Activated T-helper 17 cell treated with anti-CD3 and anti-CD28 coated beads, Interleukin-2, amount 50 U/mL, for 72 hours (primary cell): ENCODE results near the gene PRKAR2A. TPM values are rescaled to one million over a fixed set of nuclear protein-coding genes. Genes with fewer than 3 reads are reported as not detected.
"Not testable (repeated sequence)": the region's sequence is repeated elsewhere in the genome, so short reads cannot be mapped to it uniquely, and the experiment has no call there.

Experiments used
- ATAC-seq: fragments of 150-1000 bp; cut with Tn5 transposase; replicated peaks from 2 replicates; pipeline ENCODE4 v1.10.0; 2021; ENCODE audit warnings: mild to moderate bottlenecking, moderate library complexity
- H3K27ac Mint-ChIP-seq: one replicate; pipeline ENCODE4 v1.8.0; 2022; ENCODE audit warnings: mixed read lengths
- H3K27me3 Mint-ChIP-seq: one replicate; pipeline ENCODE4 v1.8.0; 2022; ENCODE audit warnings: mixed read lengths
- H3K36me3 Mint-ChIP-seq: one replicate; pipeline ENCODE4 v1.8.0; 2022; ENCODE audit warnings: low read depth, mild to moderate bottlenecking, mixed read lengths
- H3K4me1 Mint-ChIP-seq: one replicate; pipeline ENCODE4 v1.8.0; 2022; ENCODE audit warnings: mixed read lengths
- H3K4me3 Mint-ChIP-seq: one replicate; pipeline ENCODE4 v1.8.0; 2022; ENCODE audit warnings: mild to moderate bottlenecking, mixed read lengths
- H3K9me3 Mint-ChIP-seq: one replicate; pipeline ENCODE4 v1.8.0; 2022; ENCODE audit warnings: mixed read lengths
- total RNA-seq, 2 donors: library from RNA; stranded (reverse); gene quantifications; one replicate each; pipeline ENCODE4 v1.2.3, GENCODE V29; 2022

The PRKAR2A gene
- total RNA-seq, 2 donors from 2014 or later, result 23.1 to 44.5 TPM

DNA sequence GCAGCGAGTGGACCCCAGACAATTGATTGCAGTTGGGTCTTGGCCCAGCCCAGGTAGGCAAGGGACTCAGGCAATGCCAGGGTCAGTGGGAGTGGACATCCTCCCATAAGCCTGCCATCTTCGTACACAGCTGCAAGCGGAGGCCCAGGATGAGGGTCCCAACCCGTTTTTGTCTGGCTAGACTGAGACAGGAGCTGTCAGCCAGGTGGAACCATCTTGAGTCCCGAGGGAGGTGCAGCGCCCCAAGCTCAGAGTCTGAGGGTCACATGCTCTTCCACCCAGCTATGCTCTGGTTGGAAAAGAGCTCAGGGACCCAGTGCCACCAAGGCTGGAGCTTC lies 108.1 kb downstream of the PRKAR2A start:
- H3K27me3 Mint-ChIP-seq, result no peaks in the 10 kb centered on the region
- H3K4me3 Mint-ChIP-seq, result no peak overlapping the region
- H3K36me3 Mint-ChIP-seq, result no peaks in the 10 kb centered on the region
- H3K4me1 Mint-ChIP-seq, result no peaks in the 10 kb centered on the region
- no peak overlapping the region for H3K27ac Mint-ChIP-seq
- ATAC-seq, result no peak
- H3K9me3 Mint-ChIP-seq, result no peaks in the 10 kb centered on the region

DNA sequence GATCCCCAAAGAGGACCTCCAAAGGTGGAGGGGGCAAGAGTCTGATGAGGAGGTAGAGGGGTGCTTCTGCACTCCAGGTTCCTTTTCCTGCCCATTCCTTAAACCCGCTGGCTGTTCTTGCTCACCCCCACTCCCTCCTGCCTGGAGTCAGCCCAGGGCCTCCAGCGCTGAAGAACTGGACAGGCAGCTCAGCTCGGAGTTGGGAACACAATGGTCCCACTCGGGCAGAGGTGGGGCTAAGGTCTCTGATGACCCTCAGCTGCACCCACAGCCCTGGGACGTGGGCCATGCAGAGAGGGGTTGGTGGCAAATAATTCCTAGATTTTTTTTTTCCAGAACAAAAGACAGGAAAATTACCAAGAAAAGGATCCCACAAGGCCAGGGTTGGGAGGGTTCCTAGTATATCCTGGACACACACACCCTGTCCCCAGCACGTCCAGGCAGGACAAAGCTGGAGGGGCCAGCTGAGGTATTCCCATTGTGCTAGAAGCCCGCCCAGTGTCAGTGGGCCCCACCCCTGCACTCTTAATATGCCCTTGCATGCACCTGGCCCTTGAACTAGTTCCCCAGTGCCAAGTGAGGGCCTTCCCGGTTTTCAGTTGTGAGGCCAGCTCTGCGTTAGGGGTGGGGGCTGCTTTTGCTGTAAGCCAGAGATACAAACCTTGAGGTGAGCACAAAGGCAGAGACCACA lies 108.6 kb downstream of the PRKAR2A start:
- H3K27ac Mint-ChIP-seq, result no peak overlapping the region
- no peak overlapping the region for H3K4me3 Mint-ChIP-seq
- H3K9me3 Mint-ChIP-seq, result no peaks in the 10 kb centered on the region
- no peaks in the 10 kb centered on the region for H3K36me3 Mint-ChIP-seq
- ATAC-seq, result no peak
- H3K4me1 Mint-ChIP-seq, result no peaks in the 10 kb centered on the region
- no peaks in the 10 kb centered on the region for H3K27me3 Mint-ChIP-seq

DNA sequence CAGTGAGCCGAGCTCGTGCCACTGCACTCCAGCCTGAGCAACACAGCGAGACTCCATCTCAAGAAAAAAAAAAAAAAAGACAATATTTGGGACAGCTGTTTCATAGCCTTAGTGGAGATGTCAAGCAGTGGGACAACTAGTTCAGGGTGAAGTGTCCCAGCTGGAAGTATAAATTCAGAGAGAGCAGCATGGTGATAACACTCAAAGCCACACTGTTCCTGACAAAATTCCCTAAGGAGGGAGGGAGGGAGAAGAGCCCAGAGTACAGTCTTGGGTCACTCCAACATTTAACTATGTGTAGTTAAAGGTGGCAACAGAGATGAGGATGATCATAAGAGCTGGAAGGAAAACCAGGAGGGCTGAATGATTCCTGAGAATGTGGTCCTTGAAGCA lies 109.5 kb downstream of the PRKAR2A start:
- H3K27me3 Mint-ChIP-seq, result no peaks in the 10 kb centered on the region
- no peak overlapping the region for H3K4me3 Mint-ChIP-seq
- no peaks in the 10 kb centered on the region for H3K4me1 Mint-ChIP-seq
- H3K36me3 Mint-ChIP-seq, result no peaks in the 10 kb centered on the region
- no peaks in the 10 kb centered on the region for H3K9me3 Mint-ChIP-seq
- ATAC-seq, result no peak
- no peak overlapping the region for H3K27ac Mint-ChIP-seq

DNA sequence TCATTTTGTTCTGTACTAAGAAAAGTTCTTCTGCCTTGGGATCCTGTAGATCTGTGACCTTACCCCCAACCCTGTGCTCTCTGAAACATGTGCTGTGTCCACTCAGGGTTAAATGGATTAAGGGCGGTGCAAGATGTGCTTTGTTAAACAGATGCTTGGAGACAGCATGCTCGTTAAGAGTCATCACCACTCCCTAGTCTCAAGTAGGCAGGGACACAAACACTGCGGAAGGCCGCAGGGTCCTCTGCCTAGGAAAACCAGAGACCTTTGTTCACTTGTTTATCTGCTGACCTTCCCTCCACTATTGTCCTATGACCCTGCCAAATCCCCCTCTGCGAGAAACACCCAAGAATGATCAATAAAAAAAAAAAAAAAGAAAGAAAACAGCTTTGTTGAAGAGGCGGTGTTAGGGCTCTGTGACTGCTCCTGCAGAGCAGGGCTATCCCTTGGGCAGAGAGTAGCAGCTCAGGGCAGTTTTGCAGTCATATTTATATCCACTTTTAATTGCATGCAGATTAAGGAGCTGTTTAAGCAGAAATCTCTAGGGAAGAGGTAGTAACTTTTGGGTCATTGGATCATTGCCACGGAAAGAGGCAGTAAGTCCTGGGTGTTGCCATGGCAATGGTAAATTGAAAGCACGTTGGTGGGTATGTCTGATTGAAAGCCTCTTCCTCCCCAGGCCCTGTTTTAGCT lies 112.5 kb downstream of the PRKAR2A start:
- H3K27me3 Mint-ChIP-seq, H3K4me1 Mint-ChIP-seq, H3K4me3 Mint-ChIP-seq, H3K36me3 Mint-ChIP-seq, ATAC-seq, H3K27ac Mint-ChIP-seq, H3K9me3 Mint-ChIP-seq: not testable (repeated sequence)

DNA sequence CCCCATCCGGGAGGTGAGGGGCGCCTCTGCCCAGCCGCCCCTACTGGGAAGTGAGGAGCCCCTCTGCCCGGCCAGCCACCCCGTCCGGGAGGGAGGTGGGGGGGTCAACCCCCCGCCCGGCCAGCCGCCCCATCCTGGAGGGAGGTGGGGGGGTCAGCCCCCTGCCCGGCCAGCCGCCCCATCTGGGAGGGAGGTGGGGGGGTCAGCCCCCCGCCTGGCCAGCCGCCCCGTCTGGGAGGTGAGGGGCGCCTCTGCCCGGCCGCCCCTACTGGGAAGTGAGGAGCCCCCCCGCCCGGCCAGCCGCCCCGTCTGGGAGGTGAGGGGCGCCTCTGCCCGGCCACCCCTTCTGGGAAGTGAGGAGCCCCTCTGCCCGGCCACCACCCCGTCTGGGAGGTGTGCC lies 113.1 kb downstream of the PRKAR2A start:
- not testable (repeated sequence) for H3K9me3 Mint-ChIP-seq, H3K4me1 Mint-ChIP-seq, H3K27me3 Mint-ChIP-seq, H3K27ac Mint-ChIP-seq, H3K36me3 Mint-ChIP-seq, H3K4me3 Mint-ChIP-seq, ATAC-seq

DNA sequence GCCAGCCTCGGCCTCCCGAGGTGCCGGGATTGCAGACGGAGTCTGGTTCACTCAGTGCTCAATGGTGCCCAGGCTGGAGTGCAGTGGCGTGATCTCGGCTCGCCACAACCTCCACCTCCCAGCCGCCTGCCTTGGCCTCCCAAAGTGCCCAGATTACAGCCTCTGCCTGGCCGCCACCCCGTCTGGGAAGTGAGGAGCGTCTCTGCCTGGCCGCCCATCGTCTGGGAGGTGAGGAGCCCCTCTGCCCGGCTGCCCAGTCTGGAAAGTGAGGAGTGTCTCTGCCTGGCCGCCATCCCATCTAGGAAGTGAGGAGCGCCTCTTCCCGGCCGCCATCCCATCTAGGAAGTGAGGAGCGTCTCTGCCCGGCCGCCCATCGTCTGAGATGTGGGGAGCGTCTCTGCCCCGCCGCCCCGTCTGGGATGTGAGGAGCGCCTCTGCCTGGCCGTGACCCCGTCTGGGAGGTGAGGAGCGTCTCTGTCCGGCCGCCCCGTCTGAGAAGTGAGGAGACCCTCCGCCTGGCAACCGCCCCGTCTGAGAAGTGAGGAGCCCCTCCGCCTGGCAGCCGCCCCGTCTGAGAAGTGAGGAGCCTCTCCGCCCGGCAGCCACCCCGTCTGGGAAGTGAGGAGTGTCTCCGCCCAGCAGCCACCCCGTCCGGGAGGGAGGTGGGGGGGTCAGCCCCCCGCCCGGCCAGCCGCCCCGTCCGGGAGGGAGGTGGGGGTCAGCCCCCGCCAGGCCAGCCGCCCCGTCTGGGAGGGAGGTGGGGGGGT lies 113.7 kb downstream of the PRKAR2A start:
- H3K27me3 Mint-ChIP-seq, H3K36me3 Mint-ChIP-seq, H3K9me3 Mint-ChIP-seq, H3K4me3 Mint-ChIP-seq, H3K4me1 Mint-ChIP-seq, ATAC-seq, H3K27ac Mint-ChIP-seq: not testable (repeated sequence)

DNA sequence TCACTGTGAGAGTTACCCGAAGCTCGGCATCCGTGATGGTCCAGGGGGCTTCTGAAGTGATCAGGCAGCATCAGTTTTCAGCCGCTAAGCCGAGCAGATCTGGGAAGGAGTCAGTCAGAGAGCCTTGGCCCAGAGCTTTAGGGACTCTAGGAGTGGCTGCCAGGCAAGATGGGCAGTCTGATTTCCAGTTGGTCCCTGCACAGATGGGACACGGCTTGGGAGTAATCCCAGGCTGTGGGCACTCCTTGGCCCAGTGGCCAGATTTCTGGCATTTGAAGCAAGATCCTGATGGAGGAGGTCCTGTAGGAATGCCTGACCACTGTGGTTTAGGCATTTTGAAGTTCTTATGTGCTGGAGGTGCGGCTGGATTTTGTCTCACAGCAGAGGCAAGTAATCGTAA lies 120.2 kb downstream of the PRKAR2A start:
- H3K4me3 Mint-ChIP-seq, result no peak overlapping the region
- ATAC-seq, result no peak
- no peaks in the 10 kb centered on the region for H3K27me3 Mint-ChIP-seq

DNA sequence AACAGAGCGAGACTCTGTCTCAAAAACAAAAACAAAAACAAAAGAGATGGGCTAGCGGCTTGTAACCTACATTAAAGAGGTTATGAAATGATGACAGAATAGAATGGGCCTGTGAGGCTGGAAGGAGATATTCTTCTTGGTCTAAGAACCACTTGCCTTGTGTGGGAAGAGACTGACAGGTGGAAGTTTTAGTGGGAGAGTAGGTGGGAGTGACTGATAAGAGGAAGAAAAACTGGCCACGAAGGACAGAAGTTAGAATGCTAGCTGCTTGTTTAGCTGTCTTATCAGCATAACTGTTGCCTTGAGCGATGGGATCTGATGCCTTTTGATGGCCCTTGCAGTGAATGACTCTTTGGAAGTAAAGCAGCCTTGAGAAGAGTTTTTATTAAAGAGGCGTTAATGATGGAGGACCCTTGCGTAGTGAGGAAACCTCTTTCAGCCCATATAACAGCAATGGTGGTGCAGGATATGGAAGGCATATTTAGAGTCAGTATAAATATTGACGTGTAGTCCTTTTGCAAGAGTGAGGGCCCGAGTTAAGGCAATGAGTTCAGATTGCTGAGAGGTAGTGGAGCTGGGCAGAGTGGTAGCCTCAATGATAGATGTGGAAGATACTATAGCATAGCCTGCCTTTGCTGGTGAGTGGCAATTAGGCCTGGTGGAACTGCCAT lies 122.4 kb downstream of the PRKAR2A start:
- H3K27me3 Mint-ChIP-seq, H3K9me3 Mint-ChIP-seq, H3K36me3 Mint-ChIP-seq, H3K4me3 Mint-ChIP-seq, H3K27ac Mint-ChIP-seq, H3K4me1 Mint-ChIP-seq, ATAC-seq: not testable (repeated sequence)

More for the DNA sequence above, 120.2 kb downstream of the PRKAR2A start:
- Mint-ChIP-seq H3K4me1 (no peaks in the 10 kb centered on the region), H3K27ac (no peak overlapping the region), H3K9me3 (no peaks in the 10 kb centered on the region), H3K36me3 (no peaks in the 10 kb centered on the region)

DNA sequence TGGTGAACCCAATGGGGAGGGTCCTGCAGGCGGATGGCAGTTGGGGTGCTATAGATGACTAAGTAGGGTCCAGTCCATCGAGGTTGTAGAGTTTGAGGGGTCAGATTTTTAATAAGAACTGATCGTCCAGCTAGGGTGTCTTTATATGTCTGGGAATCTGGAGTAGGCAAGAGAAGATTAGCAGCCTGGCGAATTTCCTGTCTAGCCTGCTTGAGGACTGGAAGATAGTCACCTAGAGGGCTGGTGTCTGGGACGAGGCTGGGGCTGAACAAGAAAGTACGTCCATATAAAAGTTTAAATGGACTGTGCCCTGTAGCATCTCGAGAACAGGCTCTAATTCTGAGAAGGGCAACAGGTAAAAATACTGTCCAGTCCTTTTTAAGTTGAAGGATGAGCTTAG lies 123.9 kb downstream of the PRKAR2A start:
- no peaks in the 10 kb centered on the region for H3K4me1 Mint-ChIP-seq
- no peak for ATAC-seq
- no peaks in the 10 kb centered on the region for H3K36me3 Mint-ChIP-seq
- no peak overlapping the region for H3K27ac Mint-ChIP-seq
- H3K9me3 Mint-ChIP-seq, result no peaks in the 10 kb centered on the region
- H3K27me3 Mint-ChIP-seq, result no peaks in the 10 kb centered on the region
- no peak overlapping the region for H3K4me3 Mint-ChIP-seq

DNA sequence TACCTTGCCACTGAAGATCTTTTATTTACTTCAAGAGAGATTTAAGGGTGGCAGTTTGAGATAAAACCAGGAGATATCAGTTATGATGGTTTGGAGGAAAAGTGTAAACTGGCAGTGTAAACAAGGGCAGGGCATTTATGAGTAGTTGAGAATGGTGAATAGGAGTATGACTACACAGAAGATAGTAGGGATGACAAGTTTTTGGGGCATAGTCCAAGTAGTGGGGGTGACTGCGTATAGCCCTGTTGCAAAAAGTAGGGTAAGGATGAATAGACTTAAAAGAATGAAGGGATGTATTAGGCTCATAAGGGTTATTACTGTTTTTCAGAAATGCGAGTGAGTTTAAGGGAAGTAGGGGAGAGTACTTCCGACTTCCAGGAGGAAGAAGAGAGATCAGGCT lies 124.4 kb downstream of the PRKAR2A start:
- not testable (repeated sequence) for H3K27me3 Mint-ChIP-seq, H3K4me3 Mint-ChIP-seq, H3K9me3 Mint-ChIP-seq, H3K27ac Mint-ChIP-seq, H3K4me1 Mint-ChIP-seq, ATAC-seq, H3K36me3 Mint-ChIP-seq

DNA sequence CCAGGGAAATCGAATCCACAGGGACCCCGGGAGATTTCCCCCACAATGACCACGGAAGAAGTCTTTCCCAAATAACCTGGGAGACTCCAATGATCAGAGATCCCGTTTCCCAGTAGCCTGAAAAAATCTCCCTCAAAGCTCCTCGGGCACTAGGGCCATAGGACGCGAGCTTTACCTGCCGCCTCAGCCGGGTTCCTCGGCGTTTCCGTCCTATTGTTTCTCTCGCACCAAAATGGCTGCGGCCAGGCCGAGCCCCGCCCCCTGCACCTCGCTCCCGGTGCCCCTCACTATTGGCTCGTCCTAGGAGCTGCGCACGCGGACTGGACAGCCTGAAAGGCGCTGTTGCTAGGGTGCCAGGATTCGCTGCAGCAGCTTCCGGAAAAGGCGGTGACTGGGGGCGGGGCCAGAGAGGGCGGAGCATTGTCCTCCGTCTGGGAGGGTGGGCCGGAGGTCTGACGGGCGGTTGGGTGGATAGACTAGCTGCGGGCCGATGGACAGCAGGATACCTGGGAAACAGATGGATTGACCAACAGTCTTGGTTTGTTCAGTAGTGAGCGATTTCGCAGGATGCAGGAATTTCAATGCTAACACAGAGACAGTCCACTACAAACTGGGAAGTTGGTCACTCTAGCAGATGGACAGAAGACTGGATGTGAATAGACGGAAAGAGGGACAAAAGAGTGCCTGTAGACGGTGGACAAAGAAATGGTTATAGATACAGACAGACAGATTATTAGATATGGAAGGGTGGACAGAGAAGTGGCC lies 130.5 kb downstream of the PRKAR2A start, which contains the start of gene IP6K2:
Gene IP6K2, minus strand, starts transcription at position 240 of the 765 bp plus-strand sequence. CDS start 21,930 bp downstream, outside the sequence.
- H3K9me3 Mint-ChIP-seq, result peaks cover 3% of the 10 kb centered on the region
- ATAC-seq, result peak; percentile 100
- H3K4me1 Mint-ChIP-seq, result peaks cover 16% of the 10 kb centered on the region
- peaks cover 50% of the 10 kb centered on the region for H3K36me3 Mint-ChIP-seq
- no peaks in the 10 kb centered on the region for H3K27me3 Mint-ChIP-seq
- H3K27ac Mint-ChIP-seq, result peak within 1 kb of the TSS; percentile 93
- H3K4me3 Mint-ChIP-seq, result peak within 1 kb of the TSS; percentile 90

DNA sequence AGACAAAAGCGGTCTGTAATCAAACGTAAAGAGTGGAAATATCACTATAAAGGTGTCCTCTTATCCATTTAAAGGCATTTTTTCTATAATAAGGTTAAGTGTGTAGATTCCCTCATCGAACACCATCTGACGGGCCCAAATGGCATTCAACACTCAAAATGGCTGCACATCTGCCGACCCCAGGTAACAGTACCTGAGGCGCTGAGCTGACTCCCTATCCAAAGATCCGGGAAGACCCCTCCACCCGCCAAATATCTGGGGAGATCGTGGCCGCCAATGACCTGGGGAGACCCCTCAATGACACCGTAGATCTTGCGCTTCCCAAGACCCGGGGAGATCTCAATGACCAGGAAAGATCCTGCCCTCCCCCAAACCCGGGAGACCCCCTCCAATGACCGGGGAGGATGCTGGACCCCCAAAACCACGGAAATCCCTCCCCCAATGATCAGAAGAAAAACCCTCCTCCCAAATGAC lies 131.1 kb downstream of the PRKAR2A start:
- Mint-ChIP-seq H3K4me3 (peak overlapping the region; percentile 90), H3K9me3 (peaks cover 3% of the 10 kb centered on the region), H3K4me1 (peaks cover 16% of the 10 kb centered on the region), H3K27me3 (no peaks in the 10 kb centered on the region), H3K27ac (peak overlapping the region; percentile 93), H3K36me3 (peaks cover 56% of the 10 kb centered on the region)
- ATAC-seq, result no peak

DNA sequence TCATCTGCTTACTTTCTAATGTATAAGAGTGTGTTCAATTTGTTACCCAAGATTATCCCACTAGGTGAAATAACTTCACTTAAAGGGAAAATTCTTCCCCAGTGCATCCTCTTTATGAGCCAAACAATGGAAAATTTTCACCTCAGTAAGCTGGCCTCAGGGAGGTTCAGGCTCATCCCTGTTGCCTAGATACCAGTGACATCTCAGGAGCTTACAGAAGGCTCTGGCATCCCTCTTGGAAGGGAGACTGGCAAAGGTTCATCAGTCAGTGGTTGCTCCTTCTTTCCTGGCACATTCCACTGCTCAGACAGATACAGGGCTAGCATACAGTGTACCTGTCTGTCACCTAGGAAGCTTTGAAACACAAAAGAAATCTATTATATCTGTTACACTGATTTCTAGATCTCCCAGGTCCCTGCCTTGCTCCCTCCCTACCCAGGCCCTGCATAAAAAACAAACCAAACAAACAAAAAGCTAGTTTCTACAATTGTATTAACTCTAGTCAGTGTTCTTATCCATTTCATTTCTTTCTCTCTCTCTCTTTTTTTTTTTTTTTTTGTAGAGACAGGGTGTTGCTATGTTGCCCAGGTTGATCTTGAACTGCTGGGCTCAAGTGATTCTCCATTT lies 132.4 kb downstream of the PRKAR2A start:
- peaks cover 68% of the 10 kb centered on the region for H3K36me3 Mint-ChIP-seq
- peak overlapping the region; percentile 93 for H3K27ac Mint-ChIP-seq
- peaks cover 16% of the 10 kb centered on the region for H3K4me1 Mint-ChIP-seq
- no peak for ATAC-seq
- H3K4me3 Mint-ChIP-seq, result peak overlapping the region; percentile 90
- peaks cover 3% of the 10 kb centered on the region for H3K9me3 Mint-ChIP-seq
- H3K27me3 Mint-ChIP-seq, result no peaks in the 10 kb centered on the region
